Ishikawa (cell line): Measurements from ENCODE around the gene TADA2B.

ENCODE experiments used
- CEBPB ChIP-seq: IDR thresholded peaks from 2 replicates; pipeline ENCODE4 v1.6.1; 2012
- CREB1 ChIP-seq: IDR thresholded peaks from 2 replicates; pipeline ENCODE4 v1.6.1; 2012; ENCODE audit warnings: low read depth
- EGR1 ChIP-seq: IDR thresholded peaks from 2 replicates; pipeline ENCODE4 v1.6.1; 2012
- EP300 ChIP-seq: IDR thresholded peaks from 2 replicates; pipeline ENCODE4 v1.6.1; 2012; ENCODE audit warnings: borderline replicate concordance
- MAX ChIP-seq: IDR thresholded peaks from 2 replicates; pipeline ENCODE4 v1.6.1; 2012
- NFIC ChIP-seq: IDR thresholded peaks from 2 replicates; pipeline ENCODE4 v1.6.1; 2012
- RAD21 ChIP-seq: IDR thresholded peaks from 2 replicates; pipeline ENCODE4 v1.6.1; 2012; ENCODE audit warnings: low read depth
- REST ChIP-seq: IDR thresholded peaks from 2 replicates; pipeline ENCODE4 v1.6.1; 2012; ENCODE audit warnings: low read depth, mild to moderate bottlenecking
- TAF1 ChIP-seq: IDR thresholded peaks from 2 replicates; pipeline ENCODE4 v1.6.1; 2012; ENCODE audit warnings: low read depth, mild to moderate bottlenecking
- TCF12 ChIP-seq: IDR thresholded peaks from 2 replicates; pipeline ENCODE4 v1.6.1; 2012; ENCODE audit warnings: low read depth
- YY1 ChIP-seq: IDR thresholded peaks from 2 replicates; pipeline ENCODE4 v1.6.1; 2012; ENCODE audit warnings: low read depth

DNA sequence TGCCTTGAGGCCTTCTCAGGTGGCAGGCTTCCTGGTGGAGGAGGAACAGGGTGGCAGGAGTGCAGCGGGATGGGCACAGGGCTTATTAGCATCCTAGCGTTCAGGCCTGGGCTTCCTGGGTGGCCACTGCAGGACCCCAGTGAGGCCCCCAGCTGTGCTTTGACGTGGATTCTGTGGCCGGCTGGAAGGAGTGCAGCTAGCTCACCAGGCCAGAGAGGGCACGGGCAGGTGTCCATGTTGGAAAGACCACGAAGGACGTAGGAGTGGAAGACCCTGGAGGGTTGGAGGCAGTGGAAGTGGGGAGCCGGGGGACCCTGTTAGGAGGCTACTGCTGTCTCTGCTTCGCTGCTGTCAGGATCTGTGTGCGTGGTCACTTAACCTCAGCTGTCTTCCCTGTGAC is 13.3 kb upstream of the TADA2B start:
- no peak for TF ChIP-seq CEBPB
- TF ChIP-seq TAF1, result no peak
- TF ChIP-seq EGR1, result no peak
- TF ChIP-seq YY1, result no peak
- no peak for TF ChIP-seq NFIC
- TF ChIP-seq EP300, result no peak
- TF ChIP-seq RAD21, result no peak
- no peak for TF ChIP-seq TCF12
- no peak for TF ChIP-seq CREB1
- TF ChIP-seq MAX, result no peak
- TF ChIP-seq REST, result no peak
